SIG-M5 treated with dmso at 0.1 percent for 504 hours (cell line): Measurements from ENCODE around the gene C10orf90.

Experiments
- DNase-seq: peaks from one replicate; lab custom pipeline; 2025; ENCODE audit not compliant: unreplicated experiment; lab: John Stamatoyannopoulos, UW

C10orf90 gene

GRCh38 chr10:126468876-126469643, 201.4 kb downstream of the C10orf90 start:
- DNase-seq = no peak

- no peak for DNase-seq
Measured at GRCh38 chr10:126468467-126468866, 202.0 kb downstream of the C10orf90 start.

GRCh38 chr10:126465771-126466170, 204.7 kb downstream of the C10orf90 start:
- no peak for DNase-seq

GRCh38 chr10:126463286-126463685, 207.2 kb downstream of the C10orf90 start:
- DNase-seq = no peak

GRCh38 chr10:126461289-126461940, 209.1 kb downstream of the C10orf90 start:
- DNase-seq = no peak

- peak; percentile 1 for DNase-seq
Measured at GRCh38 chr10:126459878-126460481, 210.5 kb downstream of the C10orf90 start.

- DNase-seq = no peak
Measured at GRCh38 chr10:126459032-126459831, 211.3 kb downstream of the C10orf90 start.

- DNase-seq = no peak
Measured at GRCh38 chr10:126458466-126458865, 212.0 kb downstream of the C10orf90 start.

- DNase-seq = no peak
Measured at GRCh38 chr10:126456632-126457031, 213.9 kb downstream of the C10orf90 start.

GRCh38 chr10:126455766-126456405, 214.6 kb downstream of the C10orf90 start:
- no peak for DNase-seq

- no peak for DNase-seq
Measured at GRCh38 chr10:126455036-126455765, 215.3 kb downstream of the C10orf90 start.

GRCh38 chr10:126454045-126454751, 216.3 kb downstream of the C10orf90 start:
- DNase-seq = no peak

GRCh38 chr10:126452245-126452644, 218.2 kb downstream of the C10orf90 start:
- no peak for DNase-seq

- DNase-seq = no peak
Measured at GRCh38 chr10:126448091-126448490, 222.4 kb downstream of the C10orf90 start.

- DNase-seq = no peak
Measured at GRCh38 chr10:126439942-126440341, 230.6 kb downstream of the C10orf90 start.

GRCh38 chr10:126438407-126438783, 232.1 kb downstream of the C10orf90 start:
- DNase-seq = no peak

GRCh38 chr10:126437635-126438406, 232.7 kb downstream of the C10orf90 start:
- DNase-seq = no peak

GRCh38 chr10:126434235-126434634, 236.3 kb downstream of the C10orf90 start:
- DNase-seq = no peak

- no peak for DNase-seq
Measured at GRCh38 chr10:126433351-126433750, 237.1 kb downstream of the C10orf90 start.
